Measurements from ENCODE around the gene ITGA1.

The ITGA1 gene

GRCh38 chr5:52799983-52800393 is 12.3 kb downstream of the ITGA1 start:
- peaks cover 7% of the 10 kb centered on the region for H3K4me1 ChIP-seq (ENCODE audit: control insufficient read depth, insufficient read depth, low read length)
- CTCF ChIA-PET, result interaction anchor here (0.5 to 4.1 kb wide), 12 partner anchors 12 to 149 kb away, joined by 3 to 20 read pairs (median 4); partner anchors contain the start of genes ITGA1 and PELO
- peak overlapping the region; percentile 62 for H3K4me3 ChIP-seq (ENCODE audit: low read depth, low read length)
- H3K36me3 ChIP-seq (ENCODE audit: control insufficient read depth in 2 of 2, insufficient read depth in 1 of 2, low read length in 2 of 2), result peaks cover 7 to 18% of the 10 kb centered on the region in 2 experiments; a peak in 1 of 3 replicates
- POLR2A ChIA-PET, result interaction anchor here (0.6 to 4.3 kb wide), 12 partner anchors 8 to 1417 kb away, joined by 3 to 57 read pairs (median 4); partner anchors contain the start of genes ISL1, ITGA1, MOCS2 and PELO
- H3K9me3 ChIP-seq (ENCODE audit: control insufficient read depth, insufficient read depth, low read depth, low read length), result no peaks in the 10 kb centered on the region
- peak overlapping the region; percentile 91 for H3K27ac ChIP-seq (ENCODE audit: extremely low read depth, low read depth, low read length)
- TF ChIP-seq ZSCAN4 (tag by site-specific recombination; IDR thresholded peaks at IDR 0.05) (no peak), ZNF16 (tag by site-specific recombination; IDR thresholded peaks at IDR 0.05; ENCODE audit: low read depth) (no peak), ZNF777 (tag by site-specific recombination; IDR thresholded peaks at IDR 0.05; ENCODE audit: borderline replicate concordance) (no peak), ZBTB7A (tag by site-specific recombination; IDR thresholded peaks at IDR 0.05; ENCODE audit: low read depth) (no peak), KLF8 (tag by site-specific recombination; IDR thresholded peaks at IDR 0.05) (no peak), WT1 (tag by site-specific recombination; IDR thresholded peaks at IDR 0.05) (no peak), KLF7 (tag by site-specific recombination; IDR thresholded peaks at IDR 0.05; ENCODE audit: borderline replicate concordance) (no peak), ZFHX2 (tag by site-specific recombination; conservative IDR thresholded peaks at IDR 0.05) (no peak), ZNF175 (tag by site-specific recombination; IDR thresholded peaks at IDR 0.05) (no peak), ZNF701 (tag by site-specific recombination; IDR thresholded peaks at IDR 0.05) (no peak), ZNF292 (tag by site-specific recombination; IDR thresholded peaks at IDR 0.05; ENCODE audit: borderline replicate concordance, low read depth) (no peak), GLI4 (tag by site-specific recombination; IDR thresholded peaks at IDR 0.05) (no peak), ZSCAN5A (tag by site-specific recombination; IDR thresholded peaks at IDR 0.05) (no peak), ZNF37A (tag by site-specific recombination; IDR thresholded peaks at IDR 0.05) (no peak), ZNF580 (tag by site-specific recombination; IDR thresholded peaks at IDR 0.05) (no peak), PRDM10 (tag by site-specific recombination; IDR thresholded peaks at IDR 0.05) (peak; percentile 37; the same call in 1 of the 2 replicates), ZNF221 (tag by site-specific recombination; IDR thresholded peaks at IDR 0.05; ENCODE audit: borderline replicate concordance) (no peak), ZNF155 (tag by site-specific recombination; IDR thresholded peaks at IDR 0.05) (no peak), ZNF426 (tag by site-specific recombination; IDR thresholded peaks at IDR 0.05) (no peak), SETDB1 (IDR thresholded peaks at IDR 0.05; ENCODE audit: insufficient read length, low read length) (no peak), ZNF26 (tag by site-specific recombination; IDR thresholded peaks at IDR 0.05) (no peak), ZNF571 (tag by site-specific recombination; IDR thresholded peaks at IDR 0.05) (no peak), ZNF518A (tag by site-specific recombination; conservative IDR thresholded peaks at IDR 0.05; ENCODE audit: low read depth) (no peak)
